CD4-positive, alpha-beta T cell treated with Interleukin-10 for 1 hour (primary cell): Measurements from ENCODE around the gene TBCA.

Experiments used
- DNase-seq: peaks from one replicate; pipeline ENCODE4 v3.0.0-alpha.2; 2020

The TBCA gene

GRCh38 chr5:77775790-77776553 lies at the start of gene TBCA:
TBCA (minus strand) TSS chr5:77776339; CDS start chr5:77776257, 82 bp downstream.
- peak; percentile 94 for DNase-seq

- no peak for DNase-seq
These were observed 48.8 kb upstream of the TBCA start for GRCh38 chr5:77824981-77825380.

GRCh38 chr5:77816686-77817085 lies 40.5 kb upstream of the TBCA start:
- no peak for DNase-seq

- no peak for DNase-seq
These were observed 36.9 kb upstream of the TBCA start for GRCh38 chr5:77812926-77813589.

- DNase-seq = peak; percentile 3
These were observed 30.2 kb upstream of the TBCA start for GRCh38 chr5:77806213-77806843.

GRCh38 chr5:77798456-77798855 lies 22.3 kb upstream of the TBCA start:
- DNase-seq = no peak

- no peak for DNase-seq
These were observed 21.0 kb upstream of the TBCA start for GRCh38 chr5:77797136-77797535.

- no peak for DNase-seq
These were observed 19.7 kb upstream of the TBCA start for GRCh38 chr5:77795846-77796245.

GRCh38 chr5:77795268-77795667 lies 19.1 kb upstream of the TBCA start:
- DNase-seq = no peak

GRCh38 chr5:77791926-77792325 lies 15.8 kb upstream of the TBCA start:
- no peak for DNase-seq

GRCh38 chr5:77791356-77791755 lies 15.2 kb upstream of the TBCA start:
- DNase-seq = no peak

- no peak for DNase-seq
These were observed 9.1 kb upstream of the TBCA start for GRCh38 chr5:77785229-77785628.

- DNase-seq = no peak
These were observed 8.6 kb upstream of the TBCA start for GRCh38 chr5:77784735-77785134.

GRCh38 chr5:77781076-77781475 lies 4.9 kb upstream of the TBCA start:
- no peak for DNase-seq

GRCh38 chr5:77778881-77779438 lies 2.8 kb upstream of the TBCA start:
- no peak for DNase-seq

GRCh38 chr5:77778398-77778797 lies 2.3 kb upstream of the TBCA start:
- DNase-seq = no peak

GRCh38 chr5:77777911-77778310 lies 1.8 kb upstream of the TBCA start:
- DNase-seq = no peak

GRCh38 chr5:77777281-77777892 lies 1.2 kb upstream of the TBCA start:
- DNase-seq = no peak

- DNase-seq = no peak
These were observed 541 bp upstream of the TBCA start for GRCh38 chr5:77776554-77777206.

- DNase-seq = peak; percentile 5
These were observed 954 bp downstream of the TBCA start for GRCh38 chr5:77774981-77775789.

- no peak for DNase-seq
These were observed 2.3 kb downstream of the TBCA start for GRCh38 chr5:77773734-77774280.

GRCh38 chr5:77772729-77773128 lies 3.4 kb downstream of the TBCA start:
- DNase-seq = no peak
